ENCODE data around the gene HS6ST3.

DNA sequence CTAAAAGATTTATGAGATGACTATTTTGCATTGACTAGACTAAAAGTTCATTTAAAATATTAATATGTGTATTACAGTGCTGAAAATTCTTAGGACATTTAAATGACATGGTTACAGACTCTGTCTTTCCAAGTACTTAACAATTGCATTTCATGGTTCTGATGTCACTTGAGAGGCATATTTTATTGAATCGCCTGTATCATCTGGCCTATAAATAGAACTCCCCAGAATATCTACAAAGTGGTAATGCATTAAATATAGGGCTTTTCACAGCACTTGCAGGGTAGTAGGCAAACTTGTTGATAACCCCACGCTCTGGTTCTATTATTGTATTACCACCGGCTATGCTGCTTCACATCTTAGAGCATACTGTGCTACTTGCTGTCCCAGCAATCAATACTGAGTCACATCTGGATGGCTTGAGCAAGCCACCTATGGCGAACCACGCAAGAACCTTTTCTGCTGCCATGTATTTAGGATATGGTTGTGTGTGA is 400.6 kb downstream of the HS6ST3 start:
- no peak for TF ChIP-seq EZH2 (IDR thresholded peaks at IDR 0.05)
- TF ChIP-seq POLR2AphosphoS5 (IDR thresholded peaks at IDR 0.05; ENCODE audit: borderline replicate concordance, low read depth, low read length): no peak
